8988T (cell line): ENCODE measurements around the gene GRIN2A.

Experiments
- DNase-seq: peaks from one replicate; pipeline ENCODE4 v3.0.0; 2011

The GRIN2A gene

GRCh38 chr16:9846362-9847099 lies 335.7 kb downstream of the GRIN2A start:
- DNase-seq, result no peak

DNA sequence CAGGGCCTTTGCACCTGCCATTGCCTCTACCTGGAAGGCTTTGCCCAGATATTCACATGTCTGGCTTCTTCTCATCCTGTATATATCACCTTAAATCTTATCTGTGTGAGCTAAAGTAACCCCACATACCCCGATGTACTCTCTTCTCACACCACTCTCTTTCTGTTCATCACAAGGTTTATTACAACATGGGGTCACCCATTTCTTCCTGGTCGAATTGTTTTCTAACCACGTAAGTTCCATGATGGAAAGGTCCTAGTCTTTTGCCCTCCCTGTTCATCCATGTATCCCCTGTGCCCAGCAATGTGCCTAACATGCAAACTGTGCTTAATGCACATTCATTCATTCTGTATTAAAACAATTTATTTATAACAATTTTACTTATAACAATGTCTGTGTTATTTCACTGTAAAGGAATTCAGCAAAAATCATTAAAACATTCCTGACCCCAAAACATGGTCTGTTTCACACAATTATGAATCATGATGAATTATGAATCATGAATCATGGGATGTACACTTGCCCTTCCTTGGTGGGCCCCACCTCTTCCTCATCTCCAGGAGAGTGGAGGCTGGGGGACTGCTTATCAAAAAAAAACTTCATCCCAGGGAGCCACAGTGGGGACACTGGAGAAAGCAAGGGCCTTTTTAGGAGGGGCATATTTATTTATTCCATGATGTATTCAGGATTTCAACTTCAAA lies 336.4 kb downstream of the GRIN2A start:
- no peak for DNase-seq

DNA sequence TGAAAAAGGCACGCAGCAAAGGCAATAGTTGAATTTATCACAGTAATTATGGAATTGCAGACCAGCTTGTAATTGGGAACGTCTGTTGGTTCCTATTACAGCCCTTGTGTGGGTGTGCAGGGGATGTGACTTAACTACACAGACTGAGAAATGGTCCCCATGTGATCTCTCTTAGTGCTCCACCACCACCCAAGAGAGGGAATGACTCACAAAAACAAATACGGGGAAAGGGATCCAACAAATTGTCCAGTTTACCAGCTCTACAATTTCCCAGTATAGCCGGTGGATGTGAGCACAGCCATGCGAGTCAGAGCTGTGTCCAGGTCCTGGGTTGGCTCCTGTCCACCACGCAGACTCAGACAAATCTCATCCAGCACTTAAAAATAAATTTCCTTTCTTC lies 337.9 kb downstream of the GRIN2A start:
- DNase-seq, result no peak

DNA sequence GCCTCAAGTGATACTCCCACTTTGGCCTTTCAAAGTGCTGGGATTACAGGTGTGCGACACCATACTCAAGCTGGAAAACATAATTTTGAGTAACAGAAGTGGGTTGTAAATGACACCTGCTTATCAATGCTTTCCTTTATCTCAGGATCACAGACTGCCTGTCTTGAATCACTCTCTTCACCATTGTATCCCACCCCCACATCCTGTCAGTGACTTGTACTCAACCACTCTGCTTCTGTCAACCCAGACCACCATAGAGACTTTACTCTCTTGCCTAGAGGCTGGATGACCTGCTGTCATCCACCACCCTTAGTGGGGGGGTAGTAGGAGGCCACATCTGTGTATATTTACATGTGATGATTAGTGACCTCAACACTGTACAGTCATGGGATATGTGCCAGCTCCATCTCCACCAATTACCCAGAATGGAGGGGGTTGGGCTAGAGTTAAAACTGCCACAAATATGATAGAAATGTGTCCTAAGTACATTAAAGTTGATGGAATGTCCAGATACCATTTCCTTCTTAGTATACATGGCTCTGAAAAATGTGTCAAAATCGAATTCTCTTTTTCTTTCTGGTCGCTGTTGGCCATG lies 338.7 kb downstream of the GRIN2A start:
- no peak for DNase-seq

DNA sequence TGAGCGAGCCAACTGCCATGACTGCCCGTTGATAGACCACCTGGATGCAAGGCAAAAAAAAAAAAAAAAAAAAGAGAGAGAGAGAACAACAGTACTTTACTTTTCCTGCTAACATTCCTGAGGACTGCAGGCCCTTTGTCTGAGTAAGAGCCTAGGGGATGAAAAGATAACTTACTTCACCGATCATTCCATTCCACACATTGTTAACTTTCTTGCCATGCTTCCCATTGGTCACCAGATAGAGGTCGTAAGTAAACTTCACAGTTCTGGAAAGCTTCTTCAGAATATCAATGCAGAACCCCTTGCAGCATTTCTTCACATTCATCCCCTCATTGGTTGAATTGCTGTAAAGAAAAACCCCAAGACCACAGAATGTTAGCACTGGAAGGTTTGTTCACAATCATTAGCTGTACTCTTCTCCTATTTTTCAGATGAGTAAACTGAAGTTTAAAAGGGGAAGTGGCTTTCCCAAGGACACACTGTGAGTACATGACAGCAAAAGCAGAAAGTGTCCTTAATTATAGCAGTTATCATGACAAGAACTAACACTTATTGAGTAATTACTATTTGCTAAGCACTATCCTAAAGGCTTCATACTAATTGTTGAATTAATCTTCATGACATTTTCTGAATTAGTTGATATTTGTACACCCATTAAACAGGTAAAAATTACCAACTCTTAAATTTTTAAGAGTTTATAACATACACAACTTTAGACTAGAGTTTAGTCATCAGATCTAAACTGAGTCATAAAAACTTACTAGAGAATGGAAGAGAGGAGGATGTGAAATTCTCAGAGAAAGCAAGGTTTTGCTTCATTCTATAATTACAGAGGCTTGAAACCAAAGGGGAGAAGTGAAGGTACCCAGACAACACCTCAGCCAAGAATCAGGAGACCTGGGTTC lies 341.2 kb downstream of the GRIN2A start:
- no peak for DNase-seq

- no peak for DNase-seq
These were observed 344.7 kb downstream of the GRIN2A start for GRCh38 chr16:9837481-9837880.

- DNase-seq, result no peak
These were observed 346.0 kb downstream of the GRIN2A start for GRCh38 chr16:9836118-9836736.

DNA sequence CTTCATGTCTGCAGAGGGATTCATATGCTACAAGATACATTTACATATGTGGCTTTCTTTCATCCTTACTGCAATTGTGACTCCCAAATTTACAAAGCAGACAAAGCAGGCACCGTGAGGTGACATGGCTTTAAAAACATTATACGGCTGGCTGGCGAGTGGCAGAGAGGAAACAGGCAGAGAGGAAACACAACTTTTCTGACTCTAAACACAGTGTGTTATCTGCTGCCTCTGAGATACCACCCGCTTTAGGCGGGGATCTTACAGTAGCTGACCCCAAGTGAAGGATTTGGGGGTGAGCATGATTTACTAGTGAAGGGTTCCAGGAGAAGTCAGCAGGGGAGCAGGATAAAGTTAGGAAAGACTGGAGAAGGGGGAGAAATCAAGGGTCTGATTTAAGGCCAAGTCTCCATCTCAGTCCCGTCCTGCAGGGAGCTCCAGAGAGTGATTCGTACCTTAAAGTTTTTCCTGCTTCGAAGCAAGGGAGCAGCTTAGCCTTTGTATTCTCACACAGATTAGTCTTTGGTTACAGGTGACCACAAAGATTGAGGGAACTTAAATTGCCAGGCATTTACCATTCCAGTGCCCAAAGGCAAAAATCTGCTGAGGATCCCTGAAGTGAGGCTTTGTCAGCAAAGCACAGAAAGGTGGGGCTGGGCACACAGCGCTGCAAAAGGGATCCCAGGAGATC lies 355.0 kb downstream of the GRIN2A start:
- no peak for DNase-seq

- DNase-seq, result no peak
These were observed 355.6 kb downstream of the GRIN2A start for GRCh38 chr16:9826656-9827055.

DNA sequence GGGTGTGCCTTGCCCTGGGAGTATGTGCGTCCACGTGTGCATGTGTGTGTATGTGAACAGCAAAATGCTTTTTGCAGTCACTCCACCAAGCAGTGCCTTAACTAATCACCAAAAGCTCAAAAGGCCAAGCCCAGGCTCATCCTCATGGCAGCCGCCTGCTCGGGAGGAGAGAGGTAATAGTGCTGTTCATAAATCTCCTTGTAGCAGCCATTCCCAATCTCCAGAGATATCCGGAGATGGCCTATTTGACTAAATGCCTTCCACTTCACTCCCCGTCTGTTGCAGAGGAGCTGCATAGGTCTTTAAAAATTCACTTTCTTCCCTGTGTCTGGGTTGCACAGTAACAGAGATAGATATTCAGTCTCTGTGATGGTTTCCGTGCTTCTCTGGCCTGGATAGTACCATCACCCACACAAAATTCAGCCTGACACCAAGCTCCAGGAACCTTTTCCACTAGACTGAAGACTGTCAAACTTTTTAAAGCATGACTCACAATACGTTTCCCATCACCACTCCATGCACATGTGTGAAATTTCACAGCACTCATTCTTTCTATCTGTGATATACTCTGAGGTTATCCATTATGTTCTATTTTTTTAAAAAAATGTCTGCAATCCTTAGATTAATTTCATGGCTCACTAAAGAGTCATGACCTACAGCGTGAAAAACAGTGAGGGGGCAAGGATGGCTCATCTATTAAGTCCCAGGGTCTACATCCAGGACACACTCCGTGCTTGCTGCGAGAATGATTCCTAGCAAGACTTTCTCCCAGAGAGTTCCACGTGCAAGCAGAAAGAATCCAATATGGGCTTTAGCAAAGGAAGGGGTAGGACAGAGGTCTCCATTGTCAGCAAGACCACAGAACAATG lies 357.8 kb downstream of the GRIN2A start:
- no peak for DNase-seq

DNA sequence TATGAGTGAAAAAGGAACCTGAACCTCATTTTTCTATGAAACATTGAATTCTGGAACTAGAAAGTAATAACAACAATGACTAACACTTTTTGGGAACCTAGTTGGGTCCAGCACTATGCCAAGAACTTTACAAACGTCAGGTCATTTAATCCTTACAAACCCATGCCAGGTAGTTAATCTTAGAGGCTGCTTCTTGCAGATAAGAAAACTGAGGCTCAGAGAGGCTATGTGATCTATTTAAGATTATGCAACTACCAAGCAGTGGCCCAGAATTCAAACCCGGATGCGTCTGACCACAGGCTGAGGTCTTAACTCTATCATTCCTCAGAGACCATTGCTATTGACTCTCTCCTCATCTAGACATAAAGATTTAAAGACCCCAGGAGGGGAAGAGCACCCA lies 358.7 kb downstream of the GRIN2A start:
- DNase-seq, result no peak

- no peak for DNase-seq
These were observed 360.3 kb downstream of the GRIN2A start for GRCh38 chr16:9821970-9822369.

- DNase-seq, result no peak
These were observed 360.9 kb downstream of the GRIN2A start for GRCh38 chr16:9821331-9821730.

GRCh38 chr16:9820476-9821246 lies 361.6 kb downstream of the GRIN2A start:
- DNase-seq, result no peak

DNA sequence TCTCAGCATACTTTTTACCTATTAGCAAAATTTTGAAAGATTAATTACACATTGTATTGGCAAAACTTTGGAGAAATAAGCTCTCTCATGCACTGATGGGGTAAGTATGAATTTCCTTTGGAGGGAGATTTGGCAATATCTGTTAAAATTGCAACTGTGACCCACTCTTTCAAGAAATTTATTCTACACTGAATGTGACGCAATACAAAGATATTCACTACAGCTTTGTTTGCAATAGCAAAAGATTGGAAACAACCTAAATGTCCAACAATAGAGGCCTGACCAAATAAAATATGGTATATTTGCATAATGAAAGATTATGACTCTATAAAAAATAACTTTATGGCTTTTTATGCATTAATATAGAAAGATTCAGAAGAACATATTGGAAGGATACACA lies 363.5 kb downstream of the GRIN2A start:
- DNase-seq, result no peak

GRCh38 chr16:9817586-9817985 lies 364.6 kb downstream of the GRIN2A start:
- no peak for DNase-seq

GRCh38 chr16:9816644-9817043 lies 365.6 kb downstream of the GRIN2A start:
- no peak for DNase-seq

DNA sequence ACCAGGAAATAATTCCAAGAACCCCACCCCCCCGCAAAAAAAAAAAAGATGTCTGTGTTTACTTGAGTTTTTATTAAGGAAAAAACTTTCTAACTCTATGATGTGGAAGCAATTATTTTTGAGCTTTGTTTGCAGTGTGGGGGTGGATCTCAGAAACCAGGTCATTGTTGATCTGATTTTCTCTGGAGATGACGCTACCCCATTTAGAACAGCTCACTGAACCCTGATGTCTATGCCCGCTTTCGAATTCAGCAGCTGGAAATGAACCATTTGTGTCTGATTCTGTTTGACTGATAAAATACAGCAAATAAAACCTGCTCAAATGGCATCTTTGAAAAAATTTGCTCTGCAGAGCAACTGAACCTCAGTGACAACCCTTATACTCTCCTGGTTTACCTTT lies 368.6 kb downstream of the GRIN2A start:
- no peak for DNase-seq

DNA sequence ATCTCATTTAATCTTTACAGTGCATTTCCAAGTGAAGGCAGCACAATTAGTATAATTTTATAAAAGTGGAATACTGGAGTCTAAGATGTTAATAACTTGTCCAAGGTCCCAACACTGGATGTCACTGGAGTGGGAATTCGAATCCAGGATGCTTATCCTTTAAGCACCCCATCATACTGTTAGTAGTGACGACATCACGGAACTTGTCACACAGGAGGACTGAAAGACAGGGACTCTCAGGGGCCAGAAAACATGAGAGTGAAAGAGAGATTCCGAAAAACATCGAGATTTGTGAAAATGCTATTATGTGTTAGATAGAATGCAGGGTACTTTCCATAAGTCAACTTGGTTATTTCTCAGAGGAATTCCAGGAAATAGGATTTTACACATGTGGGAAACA lies 374.0 kb downstream of the GRIN2A start:
- no peak for DNase-seq

DNA sequence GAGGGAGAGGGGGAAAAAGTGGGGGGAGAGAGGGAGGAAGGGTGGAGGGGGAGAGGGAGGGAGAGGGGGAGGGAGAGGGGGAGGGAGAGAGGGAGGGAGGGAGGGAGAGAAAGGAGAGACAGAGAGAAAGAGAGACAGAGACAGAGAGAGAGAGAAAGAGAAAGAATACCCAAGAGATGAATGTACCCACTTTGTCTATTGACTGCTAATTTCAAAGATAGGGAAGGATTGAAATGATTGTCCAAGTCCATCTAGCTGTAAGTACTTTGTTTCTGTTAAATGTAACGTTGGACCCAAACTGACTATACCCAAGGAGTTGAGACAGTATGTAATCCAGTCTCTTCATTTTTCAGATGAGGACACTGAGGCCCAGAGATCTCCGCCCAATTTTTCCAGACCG lies 374.9 kb downstream of the GRIN2A start:
- DNase-seq, result no peak
